HG02678 (cell line): ENCODE measurements around the gene TEAD1.
"Not testable (repeated sequence)": the region's sequence is repeated elsewhere in the genome, so short reads cannot be mapped to it uniquely, and the experiment has no call there.

Experiments
- ATAC-seq: cut with Tn5 transposase; IDR thresholded peaks from one replicate; pipeline ENCODE4 v1.9.1; 2021; ENCODE audit warnings: mild to moderate bottlenecking, moderate library complexity; ENCODE audit not compliant: unreplicated experiment

The TEAD1 gene

DNA sequence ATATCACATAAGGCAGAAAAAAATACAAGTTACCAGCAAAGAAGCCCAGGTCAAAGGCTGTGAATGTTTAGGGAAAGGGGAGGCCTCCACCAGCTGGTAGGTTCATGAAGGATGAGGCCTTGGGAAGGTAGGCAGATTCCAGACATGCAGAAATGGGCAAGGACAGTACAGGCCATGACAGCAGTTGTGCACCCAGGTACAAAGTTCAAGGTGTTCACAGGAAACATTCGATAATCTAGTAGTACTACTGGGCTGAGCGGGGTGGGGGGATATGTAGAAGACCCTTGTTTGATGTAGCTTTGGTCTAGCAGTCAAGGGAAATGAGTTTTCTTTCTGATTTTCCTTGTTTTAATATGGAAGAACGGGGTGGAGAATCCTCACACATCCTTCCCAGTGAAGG, 182.1 kb downstream of the TEAD1 start:
- ATAC-seq: no peak

DNA sequence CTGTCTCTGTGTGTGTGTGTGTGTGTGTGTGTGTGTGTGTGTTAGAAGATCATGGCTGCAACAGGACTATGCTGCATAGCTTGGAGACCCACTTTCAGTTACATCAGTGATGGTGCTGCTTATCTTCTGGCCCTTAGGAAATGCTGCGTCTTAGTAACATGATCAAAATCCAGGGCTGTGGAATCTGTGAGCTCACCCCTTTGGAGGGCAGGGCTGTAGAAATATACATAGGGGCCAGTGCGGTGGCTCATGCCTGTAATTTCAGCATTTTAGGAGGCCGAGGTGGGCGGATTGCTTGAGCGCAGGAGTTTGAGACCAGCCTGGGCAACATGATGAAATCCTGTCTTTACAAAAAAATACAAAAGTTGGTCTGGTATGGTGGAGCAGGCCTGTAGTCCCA, 183.4 kb downstream of the TEAD1 start:
- ATAC-seq: no peak

DNA sequence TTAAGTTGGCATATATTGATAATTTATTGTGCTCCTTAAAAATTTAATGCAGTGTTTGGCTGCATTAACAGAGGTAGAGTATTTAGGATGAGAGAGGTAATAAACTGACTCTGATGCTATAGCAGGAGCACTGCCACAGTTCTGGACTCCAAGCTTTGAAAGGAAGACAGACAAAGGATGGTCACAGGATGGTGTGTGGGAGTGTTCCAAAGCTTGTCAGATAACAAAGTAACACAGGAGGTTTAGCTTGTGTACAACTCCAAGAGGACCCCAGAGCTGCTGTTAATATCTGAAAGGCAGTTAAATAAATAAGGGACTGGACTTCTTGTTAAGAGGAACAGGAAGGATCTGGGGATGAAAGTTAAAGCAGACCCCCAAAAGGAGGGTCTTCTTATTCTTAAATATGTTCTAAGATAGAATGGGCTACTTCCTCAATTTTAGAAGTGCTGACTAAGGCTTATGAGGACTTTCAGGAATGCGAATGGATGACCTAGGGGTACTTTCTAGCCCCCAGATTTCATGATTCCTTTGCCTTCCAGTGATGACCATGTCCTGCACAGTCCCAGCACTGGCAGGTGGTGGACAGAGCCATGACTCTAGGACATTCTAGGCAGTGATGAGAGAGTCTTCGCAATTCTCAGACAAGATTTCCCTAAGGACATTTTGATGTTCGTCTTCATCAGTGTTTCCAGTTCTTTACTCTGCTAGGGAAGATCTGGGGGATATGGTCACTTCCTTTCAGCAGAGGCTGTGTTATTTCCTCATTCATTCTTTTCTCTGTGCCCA, 185.8 kb downstream of the TEAD1 start:
- ATAC-seq: no peak

DNA sequence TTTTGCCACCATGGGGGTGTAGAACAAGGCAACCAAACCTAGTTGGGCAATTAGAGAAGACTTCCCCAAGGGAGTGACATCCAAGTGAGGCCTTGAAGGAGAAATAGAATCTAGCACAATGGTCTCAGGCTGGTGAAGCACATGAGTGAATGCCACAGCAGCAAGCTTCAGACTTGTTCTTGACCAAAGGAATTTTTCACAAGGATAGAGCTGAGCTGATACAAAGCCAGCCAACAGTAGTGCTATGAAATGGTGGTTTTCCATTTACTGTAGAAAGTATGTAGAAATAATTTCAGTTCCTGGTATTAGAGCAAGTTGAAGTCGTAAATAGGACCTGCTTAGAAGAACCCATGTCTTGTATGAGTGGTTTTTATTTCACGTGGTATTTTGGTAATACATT, 186.6 kb downstream of the TEAD1 start:
- ATAC-seq: no peak

DNA sequence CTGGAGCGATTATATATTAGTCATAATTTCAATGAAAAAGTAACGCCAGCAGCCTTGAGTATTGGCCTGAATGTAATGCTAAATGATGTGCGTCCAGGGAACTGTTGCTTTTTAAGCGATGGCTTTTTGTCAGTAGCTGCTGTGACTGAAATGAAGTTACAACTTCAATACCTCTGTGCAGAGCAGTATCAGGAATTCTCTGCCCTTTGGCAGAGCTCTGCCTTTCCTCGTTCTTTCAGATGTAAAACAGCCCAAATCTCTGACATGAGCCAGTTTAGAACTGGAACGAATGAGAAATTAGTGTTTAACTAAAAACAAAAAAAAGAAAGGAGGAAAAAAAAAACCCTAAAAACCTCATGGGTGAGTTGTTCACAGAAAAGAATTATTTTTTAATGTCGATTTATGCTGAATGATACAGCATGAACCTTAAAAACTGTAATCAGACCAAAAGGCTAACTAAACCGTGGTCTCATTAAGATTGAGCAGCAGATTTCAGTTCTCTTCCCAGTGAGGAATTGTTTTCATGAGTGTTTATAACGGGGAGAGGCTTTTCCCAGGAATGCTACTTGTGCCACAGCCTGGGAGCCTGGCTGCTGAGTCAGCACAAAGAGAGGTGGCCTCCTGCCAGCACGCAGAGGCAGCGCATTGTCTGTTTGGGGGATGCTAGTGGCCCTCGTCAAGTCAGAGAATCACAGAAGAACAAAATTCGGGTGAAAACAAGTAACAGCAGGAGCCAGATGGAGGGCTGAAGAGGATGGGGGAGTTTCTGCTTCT, 188.7 kb downstream of the TEAD1 start:
- ATAC-seq: no peak

DNA sequence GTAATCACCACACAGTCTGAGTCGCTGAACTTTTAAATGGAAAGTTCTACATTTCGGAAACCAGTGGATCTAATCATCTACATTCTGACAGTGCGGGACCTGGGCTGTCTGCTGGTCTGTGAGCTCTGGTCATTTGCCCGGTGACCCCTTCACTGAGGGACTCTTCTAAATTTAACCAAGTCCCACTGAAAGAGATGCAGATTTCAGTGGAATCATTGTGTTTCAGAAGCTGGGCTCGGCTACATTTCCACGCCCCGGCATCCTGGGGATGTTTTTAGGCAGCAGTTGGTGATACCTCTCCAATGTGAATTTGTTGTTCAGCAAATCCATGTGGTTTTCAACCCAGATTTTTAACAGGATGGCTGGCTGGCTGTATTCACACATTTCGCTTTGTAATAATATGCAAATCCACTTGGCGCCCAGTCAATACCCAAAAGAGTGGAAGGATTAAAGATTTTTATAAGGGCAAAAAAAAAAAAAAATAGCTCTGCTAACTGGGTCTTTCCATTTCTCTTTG, 189.4 kb downstream of the TEAD1 start:
- no peak for ATAC-seq

DNA sequence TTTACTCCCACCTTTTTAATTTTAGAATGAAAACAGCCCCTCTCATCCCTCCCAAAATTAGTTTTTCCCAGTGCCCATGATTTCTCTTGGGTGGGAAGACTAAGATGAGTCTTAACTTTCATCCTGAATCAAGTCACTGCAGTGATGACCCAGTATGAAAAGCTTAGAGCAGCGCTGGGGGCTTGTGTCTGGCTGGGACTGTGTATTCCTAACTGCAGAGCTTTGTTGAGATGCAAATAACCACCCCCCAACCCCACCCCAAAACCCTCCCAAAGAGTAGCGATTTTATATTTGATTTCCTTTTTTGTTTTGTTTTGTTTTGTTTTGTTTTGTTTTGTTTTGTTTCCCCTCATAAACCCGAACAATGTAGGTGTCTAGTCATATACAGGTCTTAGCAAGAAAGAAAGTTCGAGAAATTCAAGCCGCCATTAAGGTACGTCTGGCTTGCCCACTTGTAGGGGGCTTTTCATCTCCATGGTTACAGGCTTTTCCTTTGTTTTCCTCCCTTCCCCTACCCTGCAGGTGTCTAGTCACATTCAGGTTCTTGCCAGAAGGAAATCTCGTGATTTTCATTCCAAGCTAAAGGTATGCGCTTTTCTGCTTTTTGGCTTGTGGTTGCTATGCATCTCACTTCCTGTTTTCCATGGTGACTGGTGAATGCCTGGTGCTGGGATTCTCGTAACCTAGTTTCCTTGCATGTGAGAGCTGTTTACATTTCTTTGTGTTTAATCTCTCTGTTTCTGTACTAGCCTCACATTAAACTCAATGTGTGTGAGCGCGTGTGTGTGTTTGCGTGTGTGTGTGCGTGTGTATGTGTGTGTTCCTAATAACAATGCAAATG, 190.3 kb downstream of the TEAD1 start:
- ATAC-seq: no peak

DNA sequence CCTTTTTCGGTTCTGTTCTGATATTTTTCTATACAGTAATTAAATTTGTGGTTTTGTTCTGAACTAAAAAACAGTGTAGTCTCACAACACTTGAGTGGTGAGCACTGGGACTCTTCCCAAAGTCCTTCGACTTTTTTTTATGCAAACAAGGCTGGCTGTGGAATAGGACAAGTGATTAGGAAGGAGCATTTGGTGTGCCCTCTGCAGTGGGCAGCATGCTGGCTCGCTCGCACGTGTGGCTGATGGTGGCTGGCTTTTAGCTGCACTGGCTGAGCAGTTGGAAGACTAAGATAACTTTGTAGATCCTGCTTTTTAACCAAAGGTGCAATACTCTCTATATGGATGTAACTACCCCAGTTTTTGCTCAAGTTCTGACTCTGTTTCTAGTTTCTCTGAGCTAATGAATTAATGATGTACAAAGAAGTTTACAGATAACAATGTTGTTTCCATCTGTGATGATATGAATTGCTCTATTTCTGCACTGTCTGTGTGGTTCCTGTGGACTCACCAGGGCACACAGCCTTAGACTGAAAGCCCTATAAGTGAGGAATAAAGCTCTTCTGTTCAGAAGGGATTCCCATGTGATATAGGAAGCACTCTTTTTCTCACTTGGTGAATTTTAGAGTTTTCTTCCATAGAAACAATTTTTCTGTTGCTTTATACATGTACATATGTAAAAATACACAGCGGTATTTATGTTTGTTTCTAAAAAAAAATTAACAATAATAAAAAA, 191.8 kb downstream of the TEAD1 start:
- no peak for ATAC-seq

DNA sequence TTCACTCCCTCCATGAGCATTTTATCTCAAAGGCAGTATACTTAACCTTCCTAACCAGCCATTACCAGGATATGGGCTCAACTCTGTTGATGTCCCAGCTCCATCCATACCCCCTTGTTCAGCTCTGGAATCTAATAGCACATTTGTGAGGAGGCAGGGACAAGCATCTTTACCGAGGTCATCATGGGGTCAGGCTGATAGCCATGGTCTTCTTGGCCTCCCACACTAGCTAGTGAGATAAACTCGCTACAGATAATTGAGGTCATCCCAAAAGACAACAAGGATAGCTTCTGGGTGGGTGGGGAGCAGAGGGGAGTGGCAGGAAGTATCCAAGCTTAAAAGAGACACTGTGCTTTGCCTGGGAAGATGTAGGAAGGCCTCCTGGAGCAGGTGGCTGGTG, 193.3 kb downstream of the TEAD1 start:
- ATAC-seq: no peak

DNA sequence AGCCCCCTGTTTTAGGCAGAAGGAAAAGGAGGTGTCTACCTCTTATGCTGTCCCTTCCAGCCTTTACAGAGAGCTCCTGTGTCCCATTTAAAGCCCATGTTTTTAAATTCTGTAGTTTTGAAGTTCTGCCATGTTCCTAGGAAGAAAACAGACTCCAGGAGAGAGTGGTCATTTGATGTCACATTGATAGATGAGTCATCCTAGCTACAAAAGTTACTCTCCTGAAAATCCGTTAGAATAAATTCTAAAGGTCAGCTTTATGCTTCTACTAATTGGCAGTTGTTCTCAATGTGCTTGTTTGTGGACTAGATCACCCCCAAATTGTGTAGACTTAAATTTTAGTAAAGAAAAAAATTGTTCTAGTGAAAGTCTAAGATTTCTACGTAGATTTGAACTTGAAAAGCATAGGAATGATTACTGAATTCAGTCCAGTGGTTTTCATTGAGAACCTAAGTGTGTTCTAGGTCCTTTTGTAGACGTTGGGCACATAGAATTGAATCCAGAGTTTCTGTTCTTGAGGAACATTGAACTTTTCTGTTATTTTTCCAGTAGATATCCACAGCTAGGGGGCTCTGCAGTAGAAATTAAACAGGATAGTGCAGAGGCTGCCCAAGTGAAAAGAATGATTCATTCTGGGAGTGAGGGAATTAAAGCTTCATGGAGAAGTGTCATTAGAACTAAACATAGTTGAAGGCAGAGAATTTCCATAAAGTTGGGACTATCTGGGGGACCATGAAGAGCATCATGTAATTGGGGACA, 194.3 kb downstream of the TEAD1 start:
- ATAC-seq: no peak

DNA sequence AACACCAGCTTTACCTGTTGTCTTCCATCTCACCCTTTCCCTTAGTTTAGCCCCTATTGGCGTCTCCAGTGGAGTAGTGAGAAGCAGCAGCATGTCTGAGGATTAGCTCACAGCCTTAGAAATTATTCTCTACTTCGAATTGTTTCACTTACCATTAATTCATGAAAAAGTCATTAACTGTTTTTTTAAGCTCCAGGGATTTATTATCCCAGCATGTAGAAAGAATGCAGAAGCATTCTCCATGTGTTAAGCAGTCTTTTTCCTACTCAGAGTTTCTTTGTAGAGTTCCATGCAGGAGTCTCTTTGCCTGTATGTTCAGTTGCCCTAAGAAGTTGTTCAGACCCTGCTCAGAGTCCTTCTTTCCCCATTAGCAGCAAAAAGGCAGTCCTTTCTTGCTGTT, 197.0 kb downstream of the TEAD1 start:
- no peak for ATAC-seq

DNA sequence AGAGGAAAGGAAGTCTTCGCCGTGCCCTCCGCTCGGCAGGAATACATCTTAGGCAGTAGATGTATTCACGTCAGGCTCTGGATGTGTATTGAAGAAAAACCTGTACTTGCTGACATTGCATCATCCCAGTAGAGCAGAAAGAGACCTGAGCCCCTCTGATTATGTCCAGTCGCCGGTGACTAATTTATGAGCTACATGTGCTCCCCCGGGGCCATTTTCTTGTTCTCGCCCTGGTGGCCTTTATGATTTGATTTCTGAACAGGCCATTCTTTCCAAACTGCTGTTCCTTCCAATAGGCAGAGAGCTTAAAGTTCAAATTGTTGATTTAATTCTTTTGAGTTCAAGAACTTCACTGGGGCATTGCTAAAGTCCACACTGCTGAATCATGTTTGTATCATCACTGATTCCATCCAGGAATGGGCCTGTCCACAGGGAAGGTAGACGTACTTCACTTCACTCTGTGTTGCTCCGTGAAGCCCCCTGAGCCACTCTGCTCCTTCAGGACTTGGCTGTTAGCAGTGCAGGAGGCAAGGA, 197.6 kb downstream of the TEAD1 start:
- ATAC-seq: no peak

DNA sequence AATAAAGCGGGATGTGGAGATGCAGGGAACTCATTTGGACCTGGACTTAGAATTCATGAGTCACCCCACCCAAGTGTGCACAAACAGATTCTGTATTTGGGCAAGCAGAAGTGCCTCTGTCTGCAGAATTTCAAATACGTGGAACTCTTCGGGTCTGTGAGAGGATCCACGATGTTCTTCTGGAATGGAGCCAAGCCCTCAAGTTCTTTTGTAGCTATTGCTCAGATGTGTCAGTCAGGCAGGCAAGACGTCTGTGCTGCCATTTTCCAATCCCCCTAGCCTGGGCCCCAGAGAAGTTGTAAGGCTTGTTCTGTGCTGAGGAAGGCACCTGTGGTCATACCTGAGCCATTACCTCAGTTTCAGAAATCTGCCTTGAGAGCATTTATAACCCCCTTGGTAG, 202.1 kb downstream of the TEAD1 start:
- ATAC-seq: no peak

DNA sequence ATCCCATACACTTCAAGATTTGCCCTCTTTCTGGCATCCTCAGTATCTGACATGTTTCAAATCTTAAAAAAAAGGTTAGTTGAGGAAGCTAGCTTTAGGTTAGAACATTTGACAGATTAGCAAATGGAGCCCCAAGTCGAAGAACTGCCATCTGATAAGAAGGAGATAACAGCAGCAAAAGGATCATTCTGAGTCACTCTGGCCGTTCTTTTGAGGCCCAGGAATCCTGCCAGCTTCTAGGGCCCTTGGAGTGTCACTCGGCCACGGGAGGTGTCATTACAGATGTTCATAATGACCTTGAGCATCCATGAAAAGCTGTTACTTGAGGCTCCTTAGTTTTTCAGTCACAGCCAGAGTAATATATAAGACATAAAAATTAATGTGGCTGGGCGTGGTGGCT, 202.8 kb downstream of the TEAD1 start:
- no peak for ATAC-seq

DNA sequence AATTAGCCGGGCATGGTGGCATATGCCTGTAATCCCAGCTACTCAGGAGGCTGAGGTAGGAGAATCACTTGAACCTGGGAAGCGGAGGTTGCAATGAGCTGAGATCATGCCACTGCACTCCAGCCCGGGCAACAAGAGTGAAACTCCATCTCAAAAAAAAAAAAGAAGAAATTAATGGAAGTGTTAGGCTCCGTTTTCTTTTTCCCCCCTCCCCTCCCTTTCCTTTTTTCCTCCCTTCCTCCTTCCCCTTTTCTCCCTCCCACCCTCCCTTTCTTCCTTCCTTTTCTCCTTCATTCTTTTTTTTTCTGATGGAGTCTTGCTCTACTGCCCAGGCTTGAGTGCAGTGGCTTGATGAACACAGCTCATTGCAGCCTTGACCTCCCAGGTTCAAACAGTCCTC, 203.3 kb downstream of the TEAD1 start:
- ATAC-seq: not testable (repeated sequence)

DNA sequence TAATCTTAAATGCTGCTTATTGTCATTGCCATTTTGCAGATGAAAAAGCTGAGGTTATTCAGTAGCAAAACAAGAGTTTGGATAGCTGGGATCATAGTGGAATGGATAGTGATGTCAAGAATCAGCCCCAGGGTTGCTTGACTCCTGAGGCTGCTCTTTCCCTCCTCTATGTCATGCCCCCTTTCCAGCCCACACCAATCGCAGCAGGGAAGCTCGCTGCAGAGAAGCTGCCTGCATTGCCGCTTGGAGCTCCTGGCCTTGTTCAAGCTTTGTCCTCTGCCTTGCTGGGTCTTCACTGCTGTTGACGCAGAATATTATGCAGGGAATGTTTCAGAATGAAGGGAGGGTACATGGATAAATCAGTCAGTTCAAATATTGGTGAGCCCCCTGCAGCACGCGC, 206.1 kb downstream of the TEAD1 start:
- no peak for ATAC-seq

DNA sequence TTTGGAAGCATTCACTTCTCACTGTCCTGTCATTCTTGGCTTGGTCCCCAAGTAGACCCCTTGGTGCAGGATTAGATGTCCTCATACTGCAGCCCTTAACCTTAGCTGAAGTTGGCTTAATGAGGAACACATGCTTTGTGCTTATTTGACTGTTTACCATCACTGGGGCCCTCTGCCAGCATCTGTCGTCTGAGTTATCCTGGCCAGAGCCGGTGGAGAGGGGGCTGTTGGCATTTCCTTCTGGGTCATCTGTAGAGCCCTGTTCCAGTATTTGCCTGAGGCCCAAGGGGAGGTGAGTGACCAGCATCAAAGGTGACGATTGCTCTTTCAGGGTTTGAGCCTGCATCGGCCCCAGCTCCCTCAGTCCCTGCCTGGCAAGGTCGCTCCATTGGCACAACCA, 208.4 kb downstream of the TEAD1 start:
- ATAC-seq: no peak

DNA sequence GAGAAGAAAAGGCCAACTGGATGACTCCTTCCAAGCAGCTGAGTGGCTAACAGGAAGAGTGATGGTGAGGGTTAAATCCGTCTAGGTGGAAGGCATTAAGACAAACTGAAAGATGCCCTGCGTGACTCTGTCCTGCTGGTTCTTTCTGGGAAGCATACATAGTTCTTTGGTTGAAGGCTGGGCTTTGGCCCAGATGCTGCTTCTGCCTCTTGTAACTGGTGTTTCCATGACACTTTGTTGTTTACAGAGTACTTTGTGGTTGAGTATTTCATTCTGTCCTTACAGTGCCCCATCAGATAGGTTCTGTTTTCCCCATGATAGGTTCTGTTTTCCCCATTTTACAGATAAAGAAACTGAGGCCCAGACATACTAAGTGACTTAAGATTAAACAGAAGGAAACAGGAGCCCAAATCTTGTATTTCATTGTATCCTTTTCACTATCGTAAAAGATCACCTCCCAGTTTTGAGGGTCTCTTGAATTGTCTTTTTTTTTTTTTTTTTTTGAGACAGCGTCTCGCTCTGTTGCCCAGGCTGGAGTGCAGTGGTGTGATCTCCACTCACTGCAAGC, 210.6 kb downstream of the TEAD1 start:
- ATAC-seq: no peak

DNA sequence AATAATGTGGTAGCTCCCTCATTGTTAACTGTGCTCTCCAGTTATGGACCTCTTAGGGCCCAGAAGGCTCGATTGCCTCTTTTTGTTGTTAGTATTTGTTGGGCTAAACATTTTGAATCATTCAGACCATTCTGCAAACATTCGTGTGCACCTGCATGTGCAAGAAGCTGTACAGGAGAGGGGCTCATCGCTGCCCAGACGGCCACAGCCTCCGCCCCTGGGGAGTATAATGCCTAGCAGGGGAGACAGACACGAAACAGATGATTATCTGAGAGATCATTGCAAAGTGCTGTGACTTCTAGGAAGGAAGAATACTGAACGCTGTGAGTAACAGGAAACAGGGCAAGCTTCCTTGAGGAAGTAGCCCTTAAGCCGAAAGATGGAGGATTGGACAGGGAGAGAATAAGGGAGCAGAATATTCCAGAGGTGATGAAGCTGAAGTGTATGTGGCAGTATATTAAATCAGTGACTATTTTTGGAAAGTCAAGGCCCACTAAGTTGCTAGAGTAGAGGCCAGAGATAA, 211.6 kb downstream of the TEAD1 start:
- no peak for ATAC-seq
